A549 treated with dexamethasone at 1 μM for 4 hours (cell line): ENCODE results near the gene GPAT3. TPM values are rescaled to one million over a fixed set of nuclear protein-coding genes. Genes with fewer than 3 reads are reported as not detected.

ENCODE experiments used
- total RNA-seq: library from RNA; stranded (reverse); fragments of 200-300 nt; extraction: Qiagen RNA extraction; gene quantifications from 5 replicates; pipeline ENCODE4 v1.2.3, GENCODE V29; 2022

GPAT3 gene
- 28.4 to 41.8 TPM (median 32.8 TPM) in 5 replicates for total RNA-seq

GRCh38 chr4:83535520-83536361 is at the start of gene GPAT3:
Gene GPAT3 (plus strand): TSS chr4:83536108. CDS start chr4:83536623, 515 bp downstream.

Other genes starting within 250 kb of the GPAT3 start
- 1.2 to 1.7 TPM (median 1.4 TPM) in 5 replicates for gene HPSE, start 201.3 kb upstream of the GPAT3 start, total RNA-seq
- 3.2 to 5.6 TPM (median 5.1 TPM) in 5 replicates for gene HELQ, start 80.3 kb upstream of the GPAT3 start, total RNA-seq
- gene MRPS18C, start 80.0 kb upstream of the GPAT3 start, total RNA-seq = 42.4 to 71.1 TPM (median 47.4 TPM) in 5 replicates
- 5.4 to 7.3 TPM (median 6.9 TPM) in 5 replicates for gene ABRAXAS1, start 51.0 kb upstream of the GPAT3 start, total RNA-seq